ENCODE results near the gene CDC45.

Gene CDC45

GRCh38 chr22:19495562-19496323, 16.0 kb downstream of the CDC45 start:
- DNase-seq (ENCODE audit: low spot score) = peak; percentile 16

GRCh38 chr22:19496324-19496630, 16.6 kb downstream of the CDC45 start:
- DNase-seq (ENCODE audit: low spot score) = no peak

GRCh38 chr22:19497245-19497644, 17.5 kb downstream of the CDC45 start:
- DNase-seq (ENCODE audit: low spot score) = no peak

GRCh38 chr22:19498154-19498865, 18.6 kb downstream of the CDC45 start:
- DNase-seq (ENCODE audit: low spot score) = no peak

- DNase-seq (ENCODE audit: low spot score) = no peak
Observed at GRCh38 chr22:19498866-19499190, 19.1 kb downstream of the CDC45 start.

GRCh38 chr22:19499236-19499879, 19.6 kb downstream of the CDC45 start:
- no peak for DNase-seq (ENCODE audit: low spot score)

GRCh38 chr22:19499880-19500242, 20.1 kb downstream of the CDC45 start:
- DNase-seq (ENCODE audit: low spot score) = no peak

- DNase-seq (ENCODE audit: low spot score) = no peak
Observed at GRCh38 chr22:19501897-19502447, 22.3 kb downstream of the CDC45 start.

GRCh38 chr22:19503367-19503766, 23.6 kb downstream of the CDC45 start:
- DNase-seq (ENCODE audit: low spot score) = no peak

GRCh38 chr22:19503869-19504268, 24.1 kb downstream of the CDC45 start:
- peak; percentile 9 for DNase-seq (ENCODE audit: low spot score)

- DNase-seq (ENCODE audit: low spot score) = no peak
Observed at GRCh38 chr22:19504900-19505734, 25.4 kb downstream of the CDC45 start.

- DNase-seq (ENCODE audit: low spot score) = no peak
Observed at GRCh38 chr22:19505735-19506126, 26.0 kb downstream of the CDC45 start.

- DNase-seq (ENCODE audit: low spot score) = no peak
Observed at GRCh38 chr22:19506212-19506611, 26.5 kb downstream of the CDC45 start.

GRCh38 chr22:19507534-19507861, 27.8 kb downstream of the CDC45 start:
- no peak for DNase-seq (ENCODE audit: low spot score)

GRCh38 chr22:19508024-19508776, 28.5 kb downstream of the CDC45 start:
- no peak for DNase-seq (ENCODE audit: low spot score)

- DNase-seq (ENCODE audit: low spot score) = no peak
Observed at GRCh38 chr22:19509191-19509590, 29.5 kb downstream of the CDC45 start.

- no peak for DNase-seq (ENCODE audit: low spot score)
Observed at GRCh38 chr22:19509923-19510322, 30.2 kb downstream of the CDC45 start.

- DNase-seq (ENCODE audit: low spot score) = no peak
Observed at GRCh38 chr22:19510919-19511341, 31.2 kb downstream of the CDC45 start.

- no peak for DNase-seq (ENCODE audit: low spot score)
Observed at GRCh38 chr22:19513823-19514222, 34.1 kb downstream of the CDC45 start.

GRCh38 chr22:19514831-19515565, 35.3 kb downstream of the CDC45 start:
- no peak for DNase-seq (ENCODE audit: low spot score)
